MM.1S (cell line): ENCODE data around the gene MIB2.

ENCODE experiments used
- CTCF ChIP-seq: fragments of 300-600 bp; sonication (generic); IDR thresholded peaks from 2 replicates; pipeline ENCODE4 v1.5.1; 2016; ENCODE audit warnings: antibody characterized with exemption, low read length, mixed read lengths
- EZH2 ChIP-seq: fragments of 300-600 bp; sonication (generic); optimal IDR thresholded peaks from 2 replicates; pipeline ENCODE3; 2017; ENCODE audit warnings: low read depth, mild to moderate bottlenecking, antibody characterized with exemption, low read length, mixed read lengths
- EZH2phosphoT487 ChIP-seq: fragments of 300-600 bp; sonication (generic); IDR thresholded peaks from 2 replicates; pipeline ENCODE4 v1.6.1; 2018; ENCODE audit warnings: antibody characterized with exemption, low read length

DNA sequence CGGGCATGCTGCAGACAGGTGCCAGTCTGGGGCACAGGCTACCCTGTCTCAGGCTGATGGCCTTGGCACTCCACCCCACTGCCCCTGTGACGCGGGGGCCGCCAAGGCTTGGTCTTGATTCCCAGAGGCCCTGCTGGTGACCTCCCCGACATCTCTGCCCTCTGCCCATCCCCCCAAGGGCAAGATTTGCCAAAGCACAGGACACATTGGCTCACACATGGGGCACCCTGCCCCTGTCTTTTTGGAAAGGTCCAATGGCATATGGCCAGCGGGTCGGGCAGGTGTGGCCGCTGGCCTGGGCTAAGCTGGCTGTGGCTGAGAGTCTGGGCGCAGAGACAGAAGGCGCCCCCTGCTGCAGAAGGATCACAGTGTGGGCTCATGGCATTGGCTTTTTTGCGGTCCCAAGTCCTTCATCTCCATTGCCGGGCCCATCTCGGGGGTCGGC lies 4.6 kb downstream of the MIB2 start:
- peak; percentile 22 for TF ChIP-seq CTCF
- no peak for TF ChIP-seq EZH2
- TF ChIP-seq EZH2phosphoT487 = no peak
